NB4 (cell line): ENCODE measurements around the gene ALOX15B.
"Not testable (repeated sequence)": the region's sequence is repeated elsewhere in the genome, so short reads cannot be mapped to it uniquely, and the experiment has no call there.

Experiments used
- DNase-seq: peaks from one replicate; pipeline ENCODE4 v3.0.0; 2010; ENCODE audit warnings: low read depth
- H3K4me3 ChIP-seq: one replicate; pipeline ENCODE4 v1.5.1; 2011; ENCODE audit warnings: mild to moderate bottlenecking, low read depth, low read length, moderate library complexity
- CTCF ChIP-seq: IDR thresholded peaks from one replicate; pipeline ENCODE4 v1.5.1; 2012; ENCODE audit warnings: low read depth, low read length
- MAX ChIP-seq: IDR thresholded peaks from 2 replicates; pipeline ENCODE4 v1.6.1; 2011; ENCODE audit warnings: low read depth, low read length
- MYC ChIP-seq: IDR thresholded peaks from 2 replicates; pipeline ENCODE4 v1.6.1; 2011; ENCODE audit warnings: low read depth, low read length
- POLR2A ChIP-seq: IDR thresholded peaks from 2 replicates; pipeline ENCODE4 v1.6.1; 2011; ENCODE audit warnings: mild to moderate bottlenecking; ENCODE audit not compliant: insufficient read length; ENCODE audit errors: extremely low read depth

The ALOX15B gene

GRCh38 chr17:8057691-8058114 lies 18.8 kb downstream of the ALOX15B start:
- peak; percentile 87 for DNase-seq
- TF ChIP-seq MAX: peak; percentile 93
- TF ChIP-seq POLR2A: no peak
- TF ChIP-seq CTCF: peak; percentile 35
- peak; percentile 99 for TF ChIP-seq MYC
- peak overlapping the region; percentile 59 for H3K4me3 ChIP-seq

GRCh38 chr17:8059131-8059530 lies 20.3 kb downstream of the ALOX15B start:
- DNase-seq: no peak
- TF ChIP-seq MAX (no peak), CTCF (no peak), POLR2A (no peak), MYC (no peak)
- no peak overlapping the region for H3K4me3 ChIP-seq

- H3K4me3 ChIP-seq: no peak overlapping the region
- DNase-seq: peak; percentile 67
- TF ChIP-seq POLR2A (no peak), CTCF (peak; percentile 33)
Observed at GRCh38 chr17:8060274-8060673, 21.4 kb downstream of the ALOX15B start.

- DNase-seq, H3K4me3 ChIP-seq: not testable (repeated sequence)
Observed at GRCh38 chr17:8061851-8062250, 23.0 kb downstream of the ALOX15B start.

- TF ChIP-seq CTCF: no peak
- no peak for DNase-seq
- no peak overlapping the region for H3K4me3 ChIP-seq
Observed at GRCh38 chr17:8062435-8062806, 23.6 kb downstream of the ALOX15B start.

GRCh38 chr17:8062807-8063483 lies 24.1 kb downstream of the ALOX15B start:
- TF ChIP-seq CTCF (no peak), MYC (no peak), POLR2A (no peak), MAX (no peak)
- no peak for DNase-seq

GRCh38 chr17:8063761-8064534 lies 25.1 kb downstream of the ALOX15B start:
- TF ChIP-seq MYC: no peak
- no peak for TF ChIP-seq POLR2A
- no peak for TF ChIP-seq CTCF
- no peak for TF ChIP-seq MAX
- no peak for DNase-seq
- H3K4me3 ChIP-seq: no peak overlapping the region

More at GRCh38 chr17:8062807-8063483, 24.1 kb downstream of the ALOX15B start:
- no peak overlapping the region for H3K4me3 ChIP-seq
